ENCODE results near the gene MYOC. TPM values are rescaled to one million over a fixed set of nuclear protein-coding genes. Genes with fewer than 3 reads are reported as not detected.

MYOC gene
- total and polyA plus RNA-seq, 5 experiments from 2014 or later, result not detected

DNA sequence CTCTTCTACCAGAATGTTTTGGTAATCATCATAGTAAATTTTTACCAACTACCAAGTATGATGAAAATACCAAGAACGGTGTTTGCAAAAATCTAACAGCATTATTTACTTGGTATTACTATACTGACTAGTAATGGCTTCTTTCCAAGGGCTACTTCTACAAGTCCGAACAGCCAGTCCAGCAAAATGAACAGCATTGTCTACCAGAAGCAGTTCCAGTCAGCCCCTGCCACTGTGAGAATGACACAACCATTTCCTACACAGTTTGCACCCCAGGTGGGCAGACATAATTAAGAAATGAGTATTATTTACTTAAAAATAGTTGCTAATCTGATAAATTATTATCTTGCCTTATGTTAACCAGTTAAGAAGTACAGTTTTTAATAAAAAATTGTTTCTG, 64.3 kb downstream of the MYOC start:
- peak overlapping the region in 4 of 10 donors; percentile 3 to 52 (median 32) for H3K27ac Mint-ChIP-seq
- DNase-seq (no peak), ATAC-seq (no peak)
- POLR2A ChIA-PET, result no interaction called here
- no peaks in the 10 kb centered on the region for H3K9me3 Mint-ChIP-seq
- no peaks in the 10 kb centered on the region for H3K27me3 Mint-ChIP-seq
- H3K4me1 Mint-ChIP-seq, result peaks cover 0 to 4% (median 0%) of the 10 kb centered on the region in 4 donors
- no peak overlapping the region for H3K4me3 Mint-ChIP-seq
- peaks cover 0 to 93% (median 45%) of the 10 kb centered on the region in 3 donors for H3K36me3 Mint-ChIP-seq

DNA sequence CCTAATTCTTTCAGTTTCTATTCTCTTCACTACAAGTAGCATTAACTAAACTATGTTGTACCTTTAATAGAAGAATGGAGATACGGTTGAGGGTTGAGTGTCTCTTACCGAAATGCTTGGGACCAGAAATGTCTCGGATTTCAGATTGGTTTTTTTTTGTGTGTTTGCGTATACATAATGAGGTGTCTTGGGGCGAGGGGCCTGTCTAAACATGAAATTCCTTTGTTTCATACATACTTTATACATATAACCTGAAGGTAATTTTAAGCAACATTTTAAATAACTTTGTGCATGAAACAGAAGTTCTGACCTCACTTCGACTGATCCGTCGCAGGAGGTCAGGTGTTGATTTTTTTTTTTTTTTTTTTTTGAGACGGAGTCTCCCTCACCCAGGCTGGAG, 66.8 kb downstream of the MYOC start:
- Mint-ChIP-seq H3K36me3 (peaks cover 0 to 90% (median 26%) of the 10 kb centered on the region in 3 donors), H3K27me3 (no peaks in the 10 kb centered on the region), H3K27ac (peak overlapping the region in 1 of 10 donors; percentile 8), H3K4me1 (peaks cover 3 to 10% (median 4%) of the 10 kb centered on the region in 4 donors), H3K9me3 (no peaks in the 10 kb centered on the region), H3K4me3 (no peak overlapping the region)
- DNase-seq, result no peak
- no peak for ATAC-seq
- POLR2A ChIA-PET, result interaction anchor here (0.6 kb wide), 2 partner anchors 28 to 191 kb away, joined by 3 to 6 read pairs; no protein-coding TSS in a partner anchor

Other genes starting within 250 kb of the MYOC start
- gene PRRC2C, start 167.2 kb downstream of the MYOC start, total RNA-seq, result 100 to 1,000 TPM; 310 to 337 TPM
- 10 to 100 TPM; 30.0 to 82.8 (median 53.5) TPM for gene PRRC2C, start 167.2 kb downstream of the MYOC start, polyA plus RNA-seq
- gene MYOCOS, start 30.4 kb downstream of the MYOC start, total RNA-seq, result under 1 TPM; 0.47 to 0.70 TPM
- not detected for gene MYOCOS, start 30.4 kb downstream of the MYOC start, polyA plus RNA-seq
- gene VAMP4, start 89.4 kb upstream of the MYOC start, total RNA-seq, result 10 to 100 TPM; 27.5 to 28.0 TPM
- 10 to 100 TPM; 18.3 to 19.9 (median 19.8) TPM for gene VAMP4, start 89.4 kb upstream of the MYOC start, polyA plus RNA-seq
- gene METTL13, start 129.0 kb upstream of the MYOC start, total RNA-seq, result 10 to 100 TPM; 32.0 to 32.7 TPM
- gene METTL13, start 129.0 kb upstream of the MYOC start, polyA plus RNA-seq, result 10 to 100 TPM; 19.5 to 41.2 (median 33.4) TPM
- gene DNM3, start 188.8 kb upstream of the MYOC start, total RNA-seq, result 1 to 10 TPM; 1.6 to 2.3 TPM
- gene DNM3, start 188.8 kb upstream of the MYOC start, polyA plus RNA-seq, result under 1 TPM; 0.36 to 0.41 (median 0.37) TPM

All from naive thymus-derived CD8-positive, alpha-beta T cell (primary cell).